MCF 10A (cell line): ENCODE data around the gene C1orf198. TPM values are rescaled to one million over a fixed set of nuclear protein-coding genes. Genes with fewer than 3 reads are reported as not detected.

Experiments used
- BruUV-seq: library from RNA; stranded (reverse); fragments of 400-500 nt; replicated peaks from 2 replicates; lab custom pipeline; 2021; lab: Mats Ljungman, UMichigan
- CTCF ChIA-PET: fragments of 300-600 bp; sonication (Branson Sonifier 250); formaldehyde crosslinking; extraction: SDS; loops from one replicate; lab custom pipeline; 2021; ENCODE audit warnings: antibody characterized with exemption, inconsistent platforms; lab: Yijun Ruan, JAX
- POLR2A ChIA-PET: fragments of 300-600, 350-650 bp; sonication (Branson Sonifier 250); formaldehyde crosslinking; extraction: SDS; loops from one replicate; lab custom pipeline; 2020; ENCODE audit warnings: antibody characterized with exemption, inconsistent platforms; lab: Yijun Ruan, JAX
- DNase-seq: peaks from one replicate; pipeline ENCODE4 v3.0.0-alpha.2; 2018; ENCODE audit not compliant: unreplicated experiment
- H3K27ac Mint-ChIP-seq: one replicate; pipeline ENCODE4 v1.8.0; 2022; ENCODE audit warnings: mild to moderate bottlenecking, low read depth, mixed read lengths; ENCODE audit not compliant: unreplicated experiment
- H3K27me3 Mint-ChIP-seq: one replicate; pipeline ENCODE4 v1.8.0; 2022; ENCODE audit warnings: mixed read lengths; ENCODE audit not compliant: insufficient read depth, unreplicated experiment
- H3K36me3 Mint-ChIP-seq: one replicate; pipeline ENCODE4 v1.8.0; 2022; ENCODE audit warnings: mild to moderate bottlenecking, moderate library complexity, mixed read lengths; ENCODE audit not compliant: insufficient read depth, unreplicated experiment
- H3K4me1 Mint-ChIP-seq: one replicate; pipeline ENCODE4 v1.8.0; 2022; ENCODE audit warnings: mixed read lengths; ENCODE audit not compliant: insufficient read depth, unreplicated experiment
- H3K4me3 Mint-ChIP-seq: one replicate; pipeline ENCODE4 v1.8.0; 2022; ENCODE audit warnings: mild to moderate bottlenecking, moderate library complexity, mixed read lengths; ENCODE audit not compliant: unreplicated experiment
- H3K9me3 Mint-ChIP-seq: one replicate; pipeline ENCODE4 v1.8.0; 2022; ENCODE audit warnings: mixed read lengths; ENCODE audit not compliant: unreplicated experiment
- intact Hi-C: fragments of 100-400 bp; cut with micrococcal nuclease; formaldehyde crosslinking; loops from 2 replicates; pipeline ENCODE4 v1.14.1; 2022
- total RNA-seq: library from RNA; stranded (reverse); gene quantifications from 2 replicates; pipeline ENCODE4 v1.2.3, GENCODE V29; 2022
- TF ChIP-seq, protein P1 (sequence below): fragments of 200-600 bp; IDR thresholded peaks from one replicate; pipeline ENCODE4 v1.8.0; 2022; ENCODE audit warnings: antibody characterized with exemption, mild to moderate bottlenecking; ENCODE audit not compliant: unreplicated experiment

The C1orf198 gene
- total RNA-seq, 1 experiment from 2014 or later: 13.7 TPM

DNA sequence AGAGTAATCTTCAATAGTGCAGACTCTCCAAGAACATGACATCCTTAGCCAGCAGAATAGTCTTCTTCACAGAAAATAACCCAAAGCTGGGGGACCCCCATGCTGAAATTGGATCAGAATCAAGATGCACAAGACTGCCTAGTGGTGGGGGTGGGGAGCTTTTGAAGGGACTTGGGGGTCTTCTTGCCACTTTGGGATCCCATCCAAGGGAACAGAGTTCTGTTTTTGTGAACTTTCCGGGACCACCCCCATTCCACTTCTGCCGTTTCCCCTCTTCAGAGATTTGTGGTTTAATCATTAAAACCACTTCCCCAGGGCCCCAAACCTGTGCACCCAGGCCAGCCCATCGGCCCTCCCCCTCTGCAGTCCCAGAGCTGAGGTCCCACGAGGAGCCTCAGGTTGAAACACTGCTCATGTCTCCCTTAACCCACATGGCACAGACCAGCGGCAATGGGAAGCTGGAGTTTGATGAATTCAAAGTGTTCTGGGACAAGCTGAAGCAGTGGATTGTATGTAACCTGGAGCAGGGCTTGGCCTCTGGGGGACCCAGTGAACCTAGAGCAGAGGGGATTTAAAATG lies 76.2 kb downstream of the C1orf198 start:
- intact Hi-C loops: no loop called here
- CTCF ChIA-PET: interaction anchor here (0.7 kb wide), 1 partner anchor 37 kb away, joined by 4 read pairs; no protein-coding TSS in a partner anchor

DNA sequence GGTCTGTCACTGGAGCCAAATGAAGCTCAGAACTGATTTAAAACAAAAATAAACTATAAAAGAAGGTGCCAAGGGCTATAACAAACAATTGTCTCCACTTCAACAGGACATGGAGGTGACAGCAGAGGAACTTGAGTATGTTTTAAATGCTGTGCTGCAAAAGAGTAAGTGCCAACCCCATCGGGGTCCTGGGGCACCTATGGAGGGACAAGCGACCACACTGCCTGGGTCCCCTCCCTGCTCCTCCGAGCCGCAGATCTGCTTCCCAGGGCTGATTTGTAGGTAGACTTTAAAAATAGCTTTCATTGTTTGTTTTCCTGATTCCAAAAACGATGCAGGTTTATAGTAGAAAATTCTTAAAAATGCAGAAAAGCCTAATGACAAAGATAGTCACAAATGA lies 78.3 kb downstream of the C1orf198 start:
- H3K4me3 Mint-ChIP-seq: no peak overlapping the region
- ChIA-PET POLR2A (interaction anchor here (0.5 kb wide), 1 partner anchor 9 kb away, joined by 3 read pairs; no protein-coding TSS in a partner anchor), CTCF (interaction anchor here (0.6 to 1.1 kb wide), 3 partner anchors 9 to 16 kb away, joined by 3 to 4 read pairs (median 3); no protein-coding TSS in a partner anchor)
- no peaks in the 10 kb centered on the region for H3K9me3 Mint-ChIP-seq
- H3K27me3 Mint-ChIP-seq: peaks cover 42% of the 10 kb centered on the region
- TF ChIP-seq, protein P1, sequence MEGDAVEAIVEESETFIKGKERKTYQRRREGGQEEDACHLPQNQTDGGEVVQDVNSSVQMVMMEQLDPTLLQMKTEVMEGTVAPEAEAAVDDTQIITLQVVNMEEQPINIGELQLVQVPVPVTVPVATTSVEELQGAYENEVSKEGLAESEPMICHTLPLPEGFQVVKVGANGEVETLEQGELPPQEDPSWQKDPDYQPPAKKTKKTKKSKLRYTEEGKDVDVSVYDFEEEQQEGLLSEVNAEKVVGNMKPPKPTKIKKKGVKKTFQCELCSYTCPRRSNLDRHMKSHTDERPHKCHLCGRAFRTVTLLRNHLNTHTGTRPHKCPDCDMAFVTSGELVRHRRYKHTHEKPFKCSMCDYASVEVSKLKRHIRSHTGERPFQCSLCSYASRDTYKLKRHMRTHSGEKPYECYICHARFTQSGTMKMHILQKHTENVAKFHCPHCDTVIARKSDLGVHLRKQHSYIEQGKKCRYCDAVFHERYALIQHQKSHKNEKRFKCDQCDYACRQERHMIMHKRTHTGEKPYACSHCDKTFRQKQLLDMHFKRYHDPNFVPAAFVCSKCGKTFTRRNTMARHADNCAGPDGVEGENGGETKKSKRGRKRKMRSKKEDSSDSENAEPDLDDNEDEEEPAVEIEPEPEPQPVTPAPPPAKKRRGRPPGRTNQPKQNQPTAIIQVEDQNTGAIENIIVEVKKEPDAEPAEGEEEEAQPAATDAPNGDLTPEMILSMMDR: no peak
- H3K36me3 Mint-ChIP-seq: no peaks in the 10 kb centered on the region
- H3K27ac Mint-ChIP-seq: no peak overlapping the region
- no peaks in the 10 kb centered on the region for H3K4me1 Mint-ChIP-seq
- no peak for DNase-seq
- no TSS peak for BruUV-seq
- intact Hi-C loops: no loop called here

More for the DNA sequence above, 76.2 kb downstream of the C1orf198 start:
- no peaks in the 10 kb centered on the region for H3K36me3 Mint-ChIP-seq
- H3K9me3 Mint-ChIP-seq: no peaks in the 10 kb centered on the region
- H3K27ac Mint-ChIP-seq: no peak overlapping the region
- no peak overlapping the region for H3K4me3 Mint-ChIP-seq
- H3K4me1 Mint-ChIP-seq: no peaks in the 10 kb centered on the region
- no TSS peak for BruUV-seq
- peaks cover 47% of the 10 kb centered on the region for H3K27me3 Mint-ChIP-seq
- POLR2A ChIA-PET: interaction anchor here (0.6 kb wide), 1 partner anchor 17 kb away, joined by 3 read pairs; no protein-coding TSS in a partner anchor
- no peak for DNase-seq
- TF ChIP-seq, protein P1: no peak

DNA sequence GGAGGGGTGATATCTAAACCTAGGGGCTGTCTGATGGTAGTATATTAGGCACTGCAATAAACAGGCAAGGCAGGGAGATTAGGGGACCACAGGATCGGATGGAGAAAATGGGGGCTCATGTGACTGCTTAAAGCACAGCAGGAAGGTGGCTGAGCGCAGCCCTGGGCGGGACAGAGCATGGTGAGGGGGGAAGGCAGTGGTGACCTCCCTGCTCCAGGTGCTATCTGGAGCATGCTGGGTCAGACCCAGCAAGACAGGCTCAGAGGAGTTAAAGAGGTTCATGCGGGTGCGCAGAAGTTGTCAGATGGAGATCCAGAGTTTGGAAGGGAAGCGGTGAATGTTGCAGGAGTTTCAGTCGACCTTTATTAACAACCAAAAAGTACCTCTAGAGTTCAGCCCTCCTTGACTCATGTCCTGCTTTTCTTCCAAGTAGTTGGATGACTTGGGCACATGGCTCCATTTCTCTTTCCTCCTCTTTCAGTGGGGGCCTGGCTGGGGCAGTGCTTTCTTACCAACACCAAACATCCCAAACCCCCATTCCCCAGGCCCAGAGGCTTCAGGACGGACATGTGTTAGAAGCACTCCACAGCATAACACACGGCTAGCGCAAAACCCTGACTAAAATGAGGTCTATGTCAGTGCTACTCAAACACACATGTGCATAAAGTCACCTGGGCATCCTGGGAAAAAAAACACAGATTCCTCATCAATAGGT lies 79.6 kb downstream of the C1orf198 start:
- H3K27ac Mint-ChIP-seq: no peak overlapping the region

More for the DNA sequence above, 79.6 kb downstream of the C1orf198 start:
- ChIA-PET POLR2A (no interaction called here), CTCF (interaction anchor here (0.5 to 2.8 kb wide), 3 partner anchors 9 to 68 kb away, joined by 3 to 20 read pairs (median 3); no protein-coding TSS in a partner anchor)
- intact Hi-C loops: no loop called here
- no TSS peak for BruUV-seq
- no peaks in the 10 kb centered on the region for H3K36me3 Mint-ChIP-seq
- TF ChIP-seq, protein P1: no peak
- no peaks in the 10 kb centered on the region for H3K4me1 Mint-ChIP-seq
- no peak overlapping the region for H3K4me3 Mint-ChIP-seq
- no peaks in the 10 kb centered on the region for H3K9me3 Mint-ChIP-seq
- no peak for DNase-seq
- peaks cover 42% of the 10 kb centered on the region for H3K27me3 Mint-ChIP-seq
